Measurements from ENCODE around the gene MAPRE3. TPM values are rescaled to one million over a fixed set of nuclear protein-coding genes. Genes with fewer than 3 reads are reported as not detected.

The MAPRE3 gene
- polyA plus RNA-seq, 10 donors: 17.1 to 41.5 (median 25.0) TPM

DNA sequence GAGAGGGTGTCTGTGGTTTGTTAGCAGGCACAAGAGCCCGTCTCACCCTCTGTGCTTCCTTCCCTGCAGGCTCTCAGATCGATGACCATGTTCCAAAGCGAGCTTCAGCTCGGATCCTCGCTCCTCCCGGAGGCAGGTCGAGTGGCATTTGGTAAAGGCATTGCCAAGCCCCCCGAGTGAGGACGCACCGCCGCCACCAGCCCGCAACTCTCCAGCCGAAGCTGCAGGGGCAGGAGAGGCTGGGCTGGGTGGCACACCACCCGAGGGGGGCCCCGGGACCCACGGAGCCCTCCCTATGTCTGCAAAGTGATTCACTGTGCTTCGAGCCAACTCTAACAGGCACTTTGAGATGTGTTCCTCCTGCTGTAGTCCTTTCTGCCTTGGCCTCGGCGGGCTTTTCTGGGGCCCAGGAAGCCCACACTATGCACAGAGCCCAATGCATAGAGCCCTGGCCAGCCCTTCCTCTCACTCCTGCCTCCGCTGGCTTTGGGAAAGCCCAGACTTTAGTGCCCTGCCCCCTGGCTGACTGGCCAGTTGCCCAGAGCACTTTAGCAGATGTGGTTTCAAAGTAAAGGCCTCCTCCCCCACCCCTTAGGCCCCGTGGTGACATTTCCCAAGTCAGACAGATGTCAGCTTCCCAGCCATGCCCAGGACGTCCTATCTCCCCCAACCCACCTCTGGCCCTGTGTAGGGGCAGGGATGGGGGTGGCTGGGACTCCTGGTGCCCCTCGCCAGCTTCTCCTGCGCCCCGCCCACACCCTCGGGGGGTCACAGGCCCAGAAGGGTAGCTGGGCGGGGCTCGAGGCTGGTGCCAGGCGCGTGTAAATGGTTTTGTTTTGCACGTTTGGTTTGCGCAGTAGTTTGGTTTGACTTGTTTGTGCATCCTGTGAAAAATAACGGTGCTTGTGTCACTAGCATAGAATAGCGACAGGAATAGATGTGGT lies 23.3 kb upstream of the MAPRE3 start:
- DNase-seq: peak; percentile 37 to 68 (median 51)

DNA sequence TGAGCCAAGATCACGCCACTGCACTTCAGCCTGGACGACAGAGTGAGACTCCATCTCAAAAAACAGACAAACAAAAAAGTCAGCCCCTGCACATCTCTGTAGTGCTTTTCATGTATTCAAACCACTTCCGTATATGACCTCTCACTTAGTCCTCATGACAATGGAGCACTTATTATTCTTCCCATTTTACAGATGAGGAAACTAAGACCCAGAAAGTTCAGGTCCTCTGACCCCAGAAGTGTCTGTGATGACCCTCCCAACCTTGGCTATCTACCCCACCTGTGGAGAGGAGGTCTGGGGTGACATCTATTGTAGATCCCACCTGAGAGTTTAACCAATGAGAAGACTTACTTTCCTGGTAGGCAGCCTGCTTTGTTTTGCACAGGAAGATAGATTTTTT lies 21.6 kb upstream of the MAPRE3 start:
- DNase-seq: no peak

DNA sequence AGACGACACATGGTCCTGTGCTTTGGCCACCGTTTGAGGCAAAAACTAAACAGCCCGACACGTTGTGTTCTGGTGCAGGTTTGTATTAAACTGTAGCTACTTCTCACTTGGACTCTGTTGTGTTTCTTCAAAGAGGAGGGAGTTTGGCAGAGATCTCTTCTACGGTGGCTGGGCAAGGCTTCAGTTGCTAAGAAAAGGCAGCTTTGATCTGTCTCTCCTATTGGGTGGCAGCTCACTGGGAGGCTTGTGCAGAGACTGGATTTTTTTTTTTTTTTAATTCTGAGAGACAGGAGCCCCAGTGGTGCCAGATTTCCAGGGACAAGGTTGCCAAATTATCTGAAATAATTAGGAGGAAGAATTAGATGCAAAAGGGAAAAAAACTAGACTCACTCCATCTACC lies 20.2 kb upstream of the MAPRE3 start:
- DNase-seq: no peak

GRCh38 chr2:26951236-26951635 lies 19.2 kb upstream of the MAPRE3 start:
- DNase-seq: no peak

- DNase-seq: no peak
Observed at GRCh38 chr2:26952374-26952773, 18.1 kb upstream of the MAPRE3 start.

GRCh38 chr2:26954135-26954534 lies 16.3 kb upstream of the MAPRE3 start:
- no peak for DNase-seq

DNA sequence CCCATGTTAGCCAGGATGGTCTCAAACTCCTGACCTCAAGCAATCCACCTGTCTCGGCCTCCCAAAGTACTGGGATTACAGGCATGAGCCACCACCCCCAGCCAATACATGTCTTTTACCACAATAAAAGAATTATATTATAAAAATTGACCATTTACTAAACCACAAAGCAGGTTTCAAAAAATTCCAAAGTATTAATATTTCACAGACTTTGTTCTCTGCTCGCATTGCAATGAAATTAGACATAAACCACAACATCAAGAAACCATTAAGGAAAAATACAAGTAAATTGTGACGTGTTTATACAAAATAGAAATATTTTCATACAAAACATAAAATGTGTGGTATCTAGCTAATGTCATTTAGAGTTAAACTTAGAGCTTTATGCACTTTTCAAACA lies 13.4 kb upstream of the MAPRE3 start:
- no peak for DNase-seq

DNA sequence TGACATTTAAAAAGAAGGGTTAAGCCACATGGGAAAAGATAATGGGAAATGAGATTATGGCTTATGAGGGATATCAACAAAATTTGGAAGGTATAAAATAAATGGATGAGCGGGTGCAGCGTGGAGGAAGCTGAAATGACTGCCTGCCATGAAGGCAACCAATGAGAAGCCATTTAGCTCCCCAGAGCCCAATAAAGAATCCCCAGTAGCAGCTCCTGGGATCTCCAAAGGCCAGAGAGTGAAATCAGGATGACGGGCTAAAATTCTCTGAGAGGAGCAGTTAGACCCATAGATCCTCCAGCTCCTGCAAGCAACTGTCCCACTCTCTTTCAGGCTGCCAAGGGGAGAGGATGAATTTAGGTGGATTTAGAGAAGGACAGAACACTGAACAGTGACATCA lies 12.9 kb upstream of the MAPRE3 start:
- no peak for DNase-seq

DNA sequence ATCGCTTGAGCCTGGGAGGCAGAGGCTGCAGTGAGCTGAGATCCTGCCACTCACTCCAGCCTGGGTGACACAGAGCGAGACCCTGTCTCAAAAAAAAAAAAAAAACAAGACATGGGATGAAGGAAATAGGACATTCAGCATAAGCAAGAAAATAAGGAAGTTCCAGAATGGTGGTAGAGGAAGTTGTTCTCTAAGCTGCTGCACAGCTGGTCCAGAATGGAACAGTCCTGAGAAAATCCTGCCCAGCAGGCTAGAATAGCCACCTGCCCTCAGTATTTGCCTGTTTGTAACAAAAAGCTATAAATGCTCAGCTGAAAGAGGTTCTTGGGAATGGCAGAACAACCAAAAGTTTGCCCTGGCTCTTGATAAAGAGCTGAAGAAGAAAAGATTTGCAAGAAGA lies 11.1 kb upstream of the MAPRE3 start:
- no peak for DNase-seq

DNA sequence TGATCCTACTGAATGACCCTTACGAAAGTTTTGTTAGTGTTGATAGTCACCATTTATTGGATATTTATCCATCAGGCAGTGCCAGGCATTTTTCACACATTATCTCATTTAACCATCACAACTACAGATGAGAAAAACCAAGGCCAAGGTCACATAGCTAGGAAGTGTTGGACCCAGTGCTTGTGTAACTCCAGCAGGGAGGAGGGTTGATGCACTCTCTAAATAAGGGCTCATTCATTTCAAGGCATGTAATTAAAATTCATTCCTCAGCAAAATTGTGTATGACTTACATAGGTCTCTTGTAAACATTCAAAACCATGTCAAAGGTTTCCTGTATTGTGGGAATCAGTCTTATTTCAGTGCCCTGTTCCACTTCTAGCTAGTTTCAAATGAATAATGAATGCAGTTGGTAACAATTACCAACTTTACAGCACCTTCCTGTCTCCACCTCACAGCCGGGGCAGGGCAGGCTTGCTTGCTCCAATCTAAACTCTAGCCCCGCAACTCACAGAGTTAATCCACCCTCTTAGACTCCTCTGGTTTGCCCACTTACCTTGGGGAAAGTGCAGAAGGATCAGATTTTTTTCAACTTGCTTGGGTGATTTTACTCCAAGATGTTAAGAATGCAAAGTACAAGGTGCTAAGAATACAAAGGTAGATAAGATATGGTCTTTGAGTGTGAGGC lies 5.8 kb upstream of the MAPRE3 start:
- no peak for DNase-seq

GRCh38 chr2:26968001-26968400 lies 2.4 kb upstream of the MAPRE3 start:
- DNase-seq: no peak

- DNase-seq: no peak
Observed at GRCh38 chr2:26969077-26969844, 1.2 kb upstream of the MAPRE3 start.

DNA sequence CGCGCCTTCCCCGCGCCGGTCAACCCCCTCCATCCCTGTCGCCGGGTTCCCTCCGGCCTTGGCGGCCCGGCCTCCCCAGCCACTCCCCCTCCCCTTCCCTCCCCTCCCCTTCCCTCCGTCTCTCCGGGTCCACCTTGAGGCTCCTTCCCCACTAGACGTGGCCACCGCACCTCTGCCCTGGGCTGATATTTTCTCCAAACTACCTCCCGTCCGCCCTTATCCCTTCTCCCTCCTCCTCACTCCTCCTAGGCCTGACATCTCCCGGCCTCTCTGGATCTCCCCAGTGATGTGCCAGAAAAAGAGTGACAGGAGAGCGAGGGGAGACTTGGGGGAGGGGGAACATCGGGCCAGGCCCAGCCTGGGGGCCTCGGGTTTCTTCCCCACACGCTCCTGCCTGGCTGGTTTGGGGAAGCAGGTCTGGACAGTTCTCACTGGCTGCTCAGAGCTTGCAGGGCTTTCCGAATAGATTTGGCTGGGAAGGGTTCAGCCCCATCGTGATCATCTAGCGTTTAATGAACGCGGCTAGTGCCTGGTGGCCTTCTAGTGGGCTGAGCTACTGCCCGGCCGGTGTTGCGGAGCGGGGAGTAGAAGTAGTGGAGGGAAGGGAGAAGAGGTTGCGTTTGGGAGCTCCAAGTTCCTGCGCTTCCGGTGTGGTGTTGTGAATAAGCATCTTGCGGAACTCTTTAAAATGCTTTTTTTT lies 641 bp downstream of the MAPRE3 start:
- DNase-seq: peak in 1 of 3 donors; percentile 48

DNA sequence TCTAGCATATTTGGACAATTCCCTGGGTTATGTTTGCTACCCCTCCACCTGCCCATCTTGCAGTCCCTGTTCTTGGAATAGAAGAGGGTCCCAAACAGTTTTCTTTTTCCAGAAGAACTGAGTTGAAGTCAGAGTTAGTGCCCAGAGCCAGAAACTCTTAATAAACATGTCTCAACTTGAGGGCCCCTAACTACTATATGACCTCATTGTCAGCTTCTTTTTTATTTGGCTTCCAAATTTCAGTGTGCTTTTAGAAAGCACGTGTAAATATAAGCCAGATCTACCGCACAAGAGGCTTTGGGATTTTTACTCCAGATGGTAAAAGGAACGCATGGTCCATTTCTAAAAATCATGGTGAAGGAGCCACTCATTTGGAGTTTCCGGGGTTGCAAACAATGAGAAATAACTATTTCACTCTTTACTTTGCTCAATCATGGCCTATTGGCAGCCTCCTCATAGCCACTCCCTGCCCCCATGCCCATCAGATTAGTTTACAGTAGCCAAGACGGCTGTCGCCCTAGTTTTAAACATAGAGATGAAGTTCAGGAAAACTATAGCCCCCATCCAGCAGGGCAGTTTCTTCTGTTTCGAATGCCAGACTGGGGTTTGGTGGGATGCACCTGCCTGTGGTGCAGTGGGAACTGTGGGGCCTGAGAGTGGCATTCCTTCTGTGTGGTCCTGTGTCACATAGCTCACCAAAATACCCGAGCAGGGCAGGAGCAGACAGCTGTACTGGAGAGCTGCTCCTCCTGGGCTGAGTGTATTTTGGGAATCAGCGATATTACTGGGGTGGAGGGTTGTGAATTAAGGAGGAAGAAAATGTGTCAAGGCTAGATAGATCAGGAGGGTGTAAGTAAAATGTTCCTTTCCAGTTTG lies 1.7 kb downstream of the MAPRE3 start:
- peak in 1 of 3 donors; percentile 7 for DNase-seq

DNA sequence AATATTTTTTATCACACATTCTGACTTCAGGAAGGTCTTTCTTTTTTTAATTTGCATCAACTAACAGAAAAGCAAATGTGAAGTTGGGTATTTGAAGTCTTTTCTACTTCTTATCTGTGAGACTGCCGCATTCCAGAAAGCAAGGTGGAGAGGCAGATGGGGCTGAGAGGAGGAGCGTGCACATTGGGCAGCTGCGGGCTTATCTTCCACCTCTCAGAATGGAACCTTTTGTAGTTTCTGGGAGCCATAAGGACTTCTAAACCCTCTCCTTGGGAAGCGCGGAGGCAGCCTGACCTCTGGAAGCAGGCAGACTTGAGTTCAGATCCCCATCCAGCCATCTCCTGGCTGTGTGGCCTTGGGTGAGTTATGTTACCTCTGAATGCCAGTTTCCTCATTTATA lies 3.9 kb downstream of the MAPRE3 start:
- no peak for DNase-seq

DNA sequence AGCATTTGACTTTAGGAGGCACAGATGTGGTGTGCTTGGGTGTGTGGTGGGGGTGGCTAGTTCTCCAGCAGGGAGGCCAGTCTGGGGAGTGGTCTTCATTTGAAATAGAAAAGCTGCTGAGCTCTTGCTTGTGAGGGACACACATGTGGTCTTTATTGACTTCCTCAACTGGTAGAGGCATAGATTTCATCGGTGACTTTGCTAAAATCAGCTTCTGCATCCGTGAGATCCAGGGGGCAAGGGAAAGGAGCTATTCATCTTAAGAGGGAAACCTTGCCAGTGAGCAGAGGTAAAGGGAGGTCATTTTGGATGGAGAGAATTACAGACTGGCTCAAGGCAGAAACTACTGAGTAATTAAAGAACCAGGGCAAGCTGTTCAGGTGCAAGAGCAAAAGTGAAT lies 4.7 kb downstream of the MAPRE3 start:
- DNase-seq: no peak

DNA sequence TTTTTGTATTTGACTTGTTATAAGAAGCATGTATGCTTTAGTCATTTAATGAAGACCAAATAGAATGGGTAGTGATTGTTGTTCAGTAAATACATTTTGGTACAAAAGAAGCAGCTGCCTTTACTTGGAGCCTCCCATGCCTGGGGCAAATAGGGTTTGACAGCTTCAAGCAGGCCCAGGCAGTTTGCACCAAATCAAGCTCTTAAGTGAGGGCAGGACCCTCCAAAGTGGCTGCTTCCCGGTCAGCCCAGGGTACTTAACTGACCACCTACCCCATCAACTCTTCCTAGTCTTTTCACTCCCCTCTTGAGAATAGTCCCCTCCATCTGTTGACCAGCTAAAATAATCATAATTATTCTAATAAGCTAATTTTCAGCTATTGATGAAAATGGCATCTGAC lies 5.2 kb downstream of the MAPRE3 start:
- DNase-seq: no peak

DNA sequence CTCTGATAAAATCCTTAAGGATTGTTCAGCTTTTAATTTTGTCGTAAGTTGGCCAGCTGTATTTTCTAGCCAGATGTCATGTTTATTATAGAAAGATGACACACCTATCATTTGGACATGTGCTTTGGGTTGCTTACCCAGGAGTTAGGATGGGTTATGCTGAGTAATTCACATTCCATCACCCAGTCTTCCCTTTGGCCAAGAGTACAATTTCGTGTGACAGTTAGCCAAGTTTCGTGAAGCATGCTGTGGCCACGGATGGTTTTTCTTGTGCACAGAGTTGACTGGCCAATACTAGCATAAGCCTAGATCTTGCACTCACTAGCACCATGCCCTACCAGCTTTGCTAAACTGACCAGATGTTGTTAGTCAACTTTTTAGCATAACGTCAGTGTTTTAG lies 5.8 kb downstream of the MAPRE3 start:
- DNase-seq: no peak

GRCh38 chr2:26977012-26977411 lies 6.6 kb downstream of the MAPRE3 start:
- no peak for DNase-seq

DNA sequence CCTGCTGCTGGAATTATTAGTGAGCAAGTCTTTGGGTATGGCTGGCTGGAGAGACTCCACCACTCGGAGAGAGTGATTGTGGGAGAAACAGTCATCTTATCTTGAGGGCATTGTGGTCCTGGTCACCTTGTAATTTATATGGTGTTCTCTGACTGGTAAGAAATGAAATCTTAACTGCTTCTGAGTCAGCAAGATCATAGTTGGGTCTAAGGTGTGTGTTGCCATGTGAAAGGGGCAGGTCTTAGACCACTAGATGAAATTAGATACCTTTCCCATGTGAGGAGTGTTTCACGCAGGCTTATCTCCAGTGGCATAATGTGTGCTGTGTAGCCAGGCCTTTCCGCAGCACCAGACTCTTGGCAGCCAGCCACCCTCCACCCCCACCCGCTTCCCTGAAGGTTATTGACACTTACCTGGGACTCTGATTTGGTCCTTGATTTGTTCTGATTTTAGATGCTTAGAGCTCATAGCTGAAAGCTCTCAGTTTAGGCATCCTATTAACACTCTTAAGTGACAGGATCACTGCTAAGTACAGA lies 7.7 kb downstream of the MAPRE3 start:
- DNase-seq: no peak

DNA sequence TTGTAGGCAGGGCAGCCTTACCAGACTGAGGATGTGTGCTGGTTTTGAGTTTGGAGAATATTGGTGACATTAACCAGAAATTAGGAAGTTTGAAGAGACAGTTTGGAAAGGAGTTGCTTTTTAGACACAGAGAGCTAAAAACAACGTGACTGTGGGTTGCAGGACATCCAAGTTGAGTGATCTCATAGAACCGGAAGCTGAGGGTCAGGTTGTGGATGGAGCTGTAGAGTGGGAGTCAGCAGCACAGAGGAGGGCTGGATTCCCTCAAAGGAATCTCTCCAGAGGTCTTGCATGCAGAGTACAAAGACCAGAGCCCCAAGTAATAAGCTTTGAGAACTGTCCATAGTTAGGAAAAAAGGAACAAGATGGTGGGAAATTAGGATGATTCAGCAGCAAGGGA lies 9.3 kb downstream of the MAPRE3 start:
- no peak for DNase-seq
